KMS-11 (cell line): ENCODE results near the gene FADS2.

Experiments
- H2AFZ ChIP-seq: fragments of 200-600 bp; sonication (generic); 2 replicates; pipeline ENCODE4 v1.6.1; 2016; ENCODE audit warnings: antibody characterized with exemption, mixed run types, low read depth
- H3K27ac ChIP-seq: fragments of 200-600 bp; sonication (generic); 2 replicates; pipeline ENCODE4 v1.6.1; 2016; ENCODE audit warnings: mild to moderate bottlenecking, mixed run types
- H3K27me3 ChIP-seq: fragments of 200-600 bp; sonication (generic); 2 replicates; pipeline ENCODE4 v1.6.1; 2017; ENCODE audit warnings: mild to moderate bottlenecking, low read depth, mixed run types, moderate library complexity; ENCODE audit not compliant: insufficient read depth
- H3K36me3 ChIP-seq: fragments of 200-600 bp; sonication (generic); 2 replicates; pipeline ENCODE4 v1.6.1; 2017; ENCODE audit warnings: mild to moderate bottlenecking, mixed run types; ENCODE audit not compliant: insufficient read depth
- H3K4me1 ChIP-seq: fragments of 200-600 bp; sonication (generic); 2 replicates; pipeline ENCODE4 v1.6.1; 2016; ENCODE audit warnings: mild to moderate bottlenecking, low read depth, mixed run types; ENCODE audit not compliant: poor library complexity, severe bottlenecking
- H3K4me2 ChIP-seq: fragments of 200-600 bp; sonication (generic); 2 replicates; pipeline ENCODE4 v1.7.0; 2016; ENCODE audit warnings: mild to moderate bottlenecking, mixed run types
- H3K4me3 ChIP-seq: fragments of 200-600 bp; sonication (generic); IDR thresholded peaks from 2 replicates; pipeline ENCODE4 v1.6.1; 2017; ENCODE audit warnings: low read depth, low read length, mixed read lengths; ENCODE audit not compliant: insufficient read depth
- H3K79me2 ChIP-seq: fragments of 200-600 bp; sonication (generic); 2 replicates; pipeline ENCODE4 v1.6.1; 2016; ENCODE audit warnings: low read depth, mixed run types; ENCODE audit not compliant: insufficient read depth
- H3K9ac ChIP-seq: fragments of 200-600 bp; sonication (generic); 2 replicates; pipeline ENCODE4 v1.6.1; 2016; ENCODE audit warnings: mild to moderate bottlenecking, mixed run types
- H4K20me1 ChIP-seq: fragments of 200-600 bp; sonication (generic); 2 replicates; pipeline ENCODE4 v1.6.1; 2016; ENCODE audit warnings: mild to moderate bottlenecking, mixed run types; ENCODE audit not compliant: insufficient read depth
- TF ChIP-seq, protein P1 (sequence below): fragments of 200-600 bp; sonication (generic); conservative IDR thresholded peaks from 2 replicates; pipeline ENCODE4 v1.6.1; 2017; ENCODE audit warnings: low read depth, mild to moderate bottlenecking, antibody characterized with exemption, low read length, moderate library complexity, mixed read lengths

The FADS2 gene

DNA sequence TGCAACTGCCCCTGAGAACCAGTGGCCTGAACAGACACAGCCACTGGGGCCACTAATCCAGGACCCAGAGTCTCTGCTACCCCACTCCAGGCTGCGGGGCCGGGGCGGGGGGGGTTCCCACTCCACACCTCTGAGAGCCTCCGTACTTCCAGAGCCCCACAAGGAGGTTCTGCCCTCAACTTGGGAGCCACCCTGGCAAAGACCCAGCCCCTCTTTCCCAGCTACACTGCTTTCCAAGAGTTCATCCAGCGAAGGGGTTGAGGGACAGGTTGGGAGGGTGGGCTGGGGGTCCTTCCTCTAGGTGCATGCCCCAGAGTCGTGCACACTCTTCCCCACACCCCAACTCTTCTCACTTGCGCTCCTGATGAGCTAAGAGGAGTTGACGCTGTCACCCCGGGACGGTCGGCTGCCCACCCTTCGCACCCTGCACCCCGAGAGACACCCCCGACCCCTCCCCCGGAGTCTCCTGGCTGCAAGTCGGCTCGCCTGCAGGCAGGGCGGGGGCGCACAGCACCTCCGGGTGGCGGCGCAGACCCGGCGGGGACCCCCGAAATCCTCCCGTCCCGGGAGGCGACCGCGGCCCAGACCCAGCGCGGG lies 88.7 kb downstream of the FADS2 start:
- Histone ChIP-seq H3K27ac (no peak overlapping the region), H3K4me3 (no peak overlapping the region), H3K4me2 (peak overlapping the region; percentile 51), H3K36me3 (no peaks in the 10 kb centered on the region), H3K4me1 (peaks cover 8% of the 10 kb centered on the region), H4K20me1 (no peaks in the 10 kb centered on the region), H2AFZ (peak overlapping the region; percentile 88), H3K27me3 (no peaks in the 10 kb centered on the region), H3K79me2 (no peaks in the 10 kb centered on the region), H3K9ac (peak overlapping the region; percentile 50; the same call in 1 of the 2 replicates)
- TF ChIP-seq, protein P1, sequence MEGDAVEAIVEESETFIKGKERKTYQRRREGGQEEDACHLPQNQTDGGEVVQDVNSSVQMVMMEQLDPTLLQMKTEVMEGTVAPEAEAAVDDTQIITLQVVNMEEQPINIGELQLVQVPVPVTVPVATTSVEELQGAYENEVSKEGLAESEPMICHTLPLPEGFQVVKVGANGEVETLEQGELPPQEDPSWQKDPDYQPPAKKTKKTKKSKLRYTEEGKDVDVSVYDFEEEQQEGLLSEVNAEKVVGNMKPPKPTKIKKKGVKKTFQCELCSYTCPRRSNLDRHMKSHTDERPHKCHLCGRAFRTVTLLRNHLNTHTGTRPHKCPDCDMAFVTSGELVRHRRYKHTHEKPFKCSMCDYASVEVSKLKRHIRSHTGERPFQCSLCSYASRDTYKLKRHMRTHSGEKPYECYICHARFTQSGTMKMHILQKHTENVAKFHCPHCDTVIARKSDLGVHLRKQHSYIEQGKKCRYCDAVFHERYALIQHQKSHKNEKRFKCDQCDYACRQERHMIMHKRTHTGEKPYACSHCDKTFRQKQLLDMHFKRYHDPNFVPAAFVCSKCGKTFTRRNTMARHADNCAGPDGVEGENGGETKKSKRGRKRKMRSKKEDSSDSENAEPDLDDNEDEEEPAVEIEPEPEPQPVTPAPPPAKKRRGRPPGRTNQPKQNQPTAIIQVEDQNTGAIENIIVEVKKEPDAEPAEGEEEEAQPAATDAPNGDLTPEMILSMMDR, result no peak
